H1 (cell line): ENCODE measurements around the gene CAMK2D. TPM values are rescaled to one million over a fixed set of nuclear protein-coding genes. Genes with fewer than 3 reads are reported as not detected.

ENCODE experiments used
- CTCF ChIA-PET: fragments of 300-600 bp; sonication (Branson Sonifier 250); formaldehyde crosslinking; loops from one replicate; lab custom pipeline; 2021; ENCODE audit not compliant: partially characterized antibody; lab: Charles Lee
- POLR2A ChIA-PET: fragments of 300-600 bp; sonication (Branson Sonifier 250); formaldehyde crosslinking; loops from one replicate; lab custom pipeline; 2021; ENCODE audit warnings: inconsistent platforms; ENCODE audit not compliant: partially characterized antibody; lab: Charles Lee
- DNase-seq, 2 experiments: peaks; one replicate each; pipeline versions ENCODE4 v3.0.0 to v3.0.0-alpha.2; 2010 to 2022; ENCODE audit warnings: low spot score in 2 of 2, low read depth in 1 of 2, mixed read lengths in 1 of 2
- FAIRE-seq: peaks from 2 replicates; lab custom pipeline; 2011; peaks lifted over from hg19 to GRCh38; lab: Jason Lieb, UNC
- H2AFZ ChIP-seq: 2 replicates; pipeline ENCODE4 v1.8.1; 2012; ENCODE audit warnings: low read length, inconsistent platforms
- H2AK5ac ChIP-seq: 2 replicates; pipeline ENCODE4 v1.6.1; 2013; ENCODE audit warnings: low read depth, low read length
- H2BK120ac ChIP-seq: replicated peaks from 2 replicates; pipeline ENCODE3; 2013; ENCODE audit warnings: low read depth, low read length, inconsistent platforms
- H2BK12ac ChIP-seq: 2 replicates; pipeline ENCODE4 v1.6.1; 2013; ENCODE audit warnings: low read depth, low read length
- H2BK15ac ChIP-seq: 2 replicates; pipeline ENCODE4 v1.6.1; 2013; ENCODE audit warnings: low read length
- H2BK20ac ChIP-seq: 2 replicates; pipeline ENCODE4 v1.6.1; 2013; ENCODE audit warnings: low read length
- H2BK5ac ChIP-seq: 2 replicates; pipeline ENCODE4 v1.6.1; 2013; ENCODE audit warnings: low read depth, low read length
- H3K14ac ChIP-seq: 2 replicates; pipeline ENCODE4 v1.6.1; 2013; ENCODE audit warnings: inconsistent platforms; ENCODE audit not compliant: insufficient read length
- H3K18ac ChIP-seq: 2 replicates; pipeline ENCODE4 v1.6.1; 2013; ENCODE audit warnings: low read length; ENCODE audit errors: extremely low read depth
- H3K23ac ChIP-seq: 2 replicates; pipeline ENCODE4 v1.6.1; 2013; ENCODE audit warnings: inconsistent platforms; ENCODE audit not compliant: insufficient read length
- H3K23me2 ChIP-seq: 2 replicates; pipeline ENCODE4 v1.6.1; 2013; ENCODE audit warnings: low read depth, low read length
- H3K27ac ChIP-seq: 2 replicates; pipeline ENCODE4 v1.6.1; 2011; ENCODE audit warnings: low read depth, low read length, inconsistent platforms
- H3K27me3 ChIP-seq, 4 experiments: replicated peaks in 1 of 4; 1 replicate in 1 of 4; 2 replicates in 3 of 4; pipeline versions ENCODE4 v1.6.1 to v1.8.1; 2011 to 2013; ENCODE audit warnings: low read length in 3 of 4, mild to moderate bottlenecking in 3 of 4, inconsistent platforms in 2 of 4, mixed read lengths in 2 of 4, moderate library complexity in 1 of 4; ENCODE audit not compliant: control insufficient read depth in 3 of 4, insufficient read depth in 3 of 4; ENCODE audit errors: extremely low read depth in 1 of 4
- H3K36me3 ChIP-seq, 4 experiments: 2 replicates each; pipeline versions ENCODE4 v1.6.1 to v1.8.1; 2011 to 2013; ENCODE audit warnings: mild to moderate bottlenecking in 4 of 4, low read length in 3 of 4, moderate library complexity in 2 of 4, control low read depth in 1 of 4, inconsistent platforms in 1 of 4; ENCODE audit not compliant: insufficient read depth in 4 of 4, control insufficient read depth in 2 of 4
- H3K4ac ChIP-seq: replicated peaks from 2 replicates; pipeline ENCODE3; 2013; ENCODE audit warnings: low read length, low read depth, mixed read lengths, inconsistent platforms; ENCODE audit not compliant: insufficient read length
- H3K4me1 ChIP-seq, 4 experiments: replicated peaks in 1 of 4; 1 replicate in 1 of 4; 2 replicates in 3 of 4; pipeline versions ENCODE4 v1.6.1 to v1.8.1; 2011 to 2013; ENCODE audit warnings: low read length in 3 of 4, inconsistent platforms in 2 of 4, mixed read lengths in 1 of 4; ENCODE audit not compliant: insufficient read depth in 4 of 4, control insufficient read depth in 3 of 4
- H3K4me2 ChIP-seq, 2 experiments: 2 replicates each; pipeline versions ENCODE4 v1.6.1 to v1.8.1; 2011 to 2013; ENCODE audit warnings: low read depth in 2 of 2, low read length in 2 of 2, control low read depth in 1 of 2, inconsistent platforms in 1 of 2, mild to moderate bottlenecking in 1 of 2; ENCODE audit not compliant: insufficient read depth in 1 of 2
- H3K4me3 ChIP-seq, 4 experiments: fragments of 200-600, 300-600 bp in 1 of 4; sonication (generic), shearing (Covaris generic), sonication (Bioruptor Twin) in 1 of 4; 2 replicates each; pipeline versions ENCODE4 v1.5.1 to v1.8.1; 2011 to 2016; ENCODE audit warnings: low read length in 4 of 4, low read depth in 3 of 4, control low read depth in 2 of 4, inconsistent platforms in 2 of 4, mild to moderate bottlenecking in 2 of 4, mixed read lengths in 1 of 4, moderate library complexity in 1 of 4; ENCODE audit not compliant: insufficient read depth in 2 of 4; ENCODE audit errors: extremely low read depth in 1 of 4
- H3K56ac ChIP-seq: replicated peaks from 2 replicates; pipeline ENCODE3; 2013; ENCODE audit warnings: low read depth, mild to moderate bottlenecking, mixed read lengths, low read length, inconsistent platforms; ENCODE audit not compliant: insufficient read length
- H3K79me1 ChIP-seq: 2 replicates; pipeline ENCODE4 v1.6.1; 2013; ENCODE audit warnings: low read depth, low read length, control low read depth
- H3K79me2 ChIP-seq, 2 experiments: 2 replicates each; pipeline versions ENCODE4 v1.6.1 to v1.8.1; 2012 to 2013; ENCODE audit warnings: low read length in 2 of 2, mild to moderate bottlenecking in 2 of 2, inconsistent platforms in 1 of 2; ENCODE audit not compliant: insufficient read depth in 2 of 2, control insufficient read depth in 1 of 2
- H3K9ac ChIP-seq, 4 experiments: replicated peaks in 1 of 4; 1 replicate in 1 of 4; 2 replicates in 3 of 4; pipeline versions ENCODE4 v1.6.1 to v1.8.1; 2011 to 2013; ENCODE audit warnings: low read depth in 3 of 4, low read length in 3 of 4, control low read depth in 2 of 4, mild to moderate bottlenecking in 2 of 4, moderate library complexity in 2 of 4, inconsistent platforms in 1 of 4; ENCODE audit errors: extremely low read depth in 1 of 4
- H3K9me3 ChIP-seq, 2 experiments: 2 replicates each; pipeline versions ENCODE4 v1.6.1 to v1.8.1; 2012 to 2013; ENCODE audit warnings: mild to moderate bottlenecking in 2 of 2, moderate library complexity in 2 of 2, control low read depth in 1 of 2, inconsistent platforms in 1 of 2, low read depth in 1 of 2, low read length in 1 of 2, mixed read lengths in 1 of 2; ENCODE audit not compliant: insufficient read depth in 2 of 2
- H4K20me1 ChIP-seq, 2 experiments: replicated peaks in 1 of 2; 2 replicates each; pipeline versions ENCODE3 to v1.8.1; 2011 to 2013; ENCODE audit warnings: inconsistent platforms in 2 of 2, low read length in 2 of 2, mild to moderate bottlenecking in 1 of 2; ENCODE audit not compliant: insufficient read depth in 2 of 2, control insufficient read depth in 1 of 2
- H4K5ac ChIP-seq: 2 replicates; pipeline ENCODE4 v1.6.1; 2013; ENCODE audit warnings: low read length, low read depth, mixed read lengths, inconsistent platforms; ENCODE audit not compliant: insufficient read length
- H4K8ac ChIP-seq: 2 replicates; pipeline ENCODE4 v1.8.0; 2013; ENCODE audit warnings: mild to moderate bottlenecking, moderate library complexity, low read length, inconsistent platforms; ENCODE audit not compliant: insufficient read depth; ENCODE audit errors: extremely low read depth
- H4K91ac ChIP-seq: replicated peaks from 2 replicates; pipeline ENCODE3; 2013; ENCODE audit warnings: low read length, mixed read lengths, inconsistent platforms; ENCODE audit not compliant: insufficient read length
- JUN ChIP-seq: IDR thresholded peaks from 2 replicates; pipeline ENCODE4 v1.6.1; 2011; ENCODE audit warnings: low read depth, mild to moderate bottlenecking, improper control_type of control experiment, low read length
- KDM1A ChIP-seq: fragments of 200-600, 300-600 bp; sonication (generic); IDR thresholded peaks from 2 replicates; pipeline ENCODE4 v1.7.1; 2016; ENCODE audit warnings: mild to moderate bottlenecking, low read length, borderline replicate concordance
- RFX5 ChIP-seq: IDR thresholded peaks from 2 replicates; pipeline ENCODE4 v1.6.1; 2011; ENCODE audit warnings: low read depth, low read length, improper control_type of control experiment, borderline replicate concordance
- WGBS, 2 experiments: shearing (Covaris generic) in 1 of 2; methylation state at CpG; one replicate each; pipeline versions ENCODE4 v1.1.6 to v1.1.7; 2013 to 2015; ENCODE audit warnings: low lambda C conversion rate in 2 of 2, mixed read lengths in 2 of 2, inconsistent platforms in 1 of 2, low coverage in 1 of 2, missing lambda C conversion rate in 1 of 2; ENCODE audit not compliant: insufficient replicate concordance in 2 of 2, insufficient coverage in 1 of 2, insufficient read length in 1 of 2; ENCODE audit errors: extremely low coverage in 1 of 2, missing lambda C conversion rate in 1 of 2; 5-methylcytosine and 5-hydroxymethylcytosine counted together
- polyA plus RNA-seq, 7 experiments: library from polyadenylated mRNA; depleted of rRNA in 3 of 7; stranded (reverse) in 5 of 7; unstranded in 2 of 7; fragments of >200 nt in 5 of 7; fragments of 200-250 nt in 2 of 7; gene quantifications; 1 replicate in 5 of 7; 2 replicates in 1 of 7; 4 replicates in 1 of 7; pipeline versions ENCODE4 v1.2.1 to v1.2.3, GENCODE V29; 2011 to 2013; ENCODE audit warnings: missing spikeins in 2 of 7, mixed read lengths in 2 of 7
- total RNA-seq: library from RNA; stranded (reverse); fragmentation: NEBNext Ultra II Directional; extraction: Animal tissue kit (Norgen Biotek cat#: 25700); gene quantifications from 2 replicates; pipeline ENCODE4 v1.2.1, GENCODE V29; 2021

Gene CAMK2D
- total and polyA plus RNA-seq, 2 of the 8 experiments (the other 6 are each of a cell fraction or from before 2014, with no cell fraction given), result 3.2 to 7.0 TPM

- no peaks in the 10 kb centered on the region for H4K20me1 ChIP-seq
- TF ChIP-seq KDM1A (no peak), RFX5 (no peak), JUN (no peak)
- no peak overlapping the region for H4K91ac ChIP-seq
- no peak overlapping the region for H3K56ac ChIP-seq
- H3K79me2 ChIP-seq, result no peaks in the 10 kb centered on the region
- H3K79me1 ChIP-seq, result no peaks in the 10 kb centered on the region
- H2AK5ac ChIP-seq, result no peak overlapping the region
- H3K36me3 ChIP-seq, result no peaks in the 10 kb centered on the region
- H3K23me2 ChIP-seq, result no peaks in the 10 kb centered on the region
- no peak overlapping the region for H3K14ac ChIP-seq
- no peak overlapping the region for H3K18ac ChIP-seq
- H3K4me3 ChIP-seq, result no peak overlapping the region
- H2BK5ac ChIP-seq, result no peak overlapping the region
- no peak overlapping the region for H3K4ac ChIP-seq
- H4K5ac ChIP-seq, result no peak overlapping the region
- H3K9me3 ChIP-seq, result no peaks in the 10 kb centered on the region
- no peaks in the 10 kb centered on the region for H3K27me3 ChIP-seq
- H4K8ac ChIP-seq, result no peak overlapping the region
- DNase-seq, result no peak
- WGBS, 2 experiments, result 84% methylated on average over 1 of the region's 1 CpG; no CpG with 5 or more reads in 1 of the 2 experiments
- POLR2A ChIA-PET, result no interaction called here
- H3K27ac ChIP-seq, result no peak overlapping the region
- FAIRE-seq, result no peak
- H2AFZ ChIP-seq, result no peak overlapping the region
- H3K23ac ChIP-seq, result no peak overlapping the region
- H2BK20ac ChIP-seq, result no peak overlapping the region
- no peak overlapping the region for H2BK12ac ChIP-seq
- no peaks in the 10 kb centered on the region for H3K4me1 ChIP-seq
- CTCF ChIA-PET, result interaction anchor here (1.1 to 2.0 kb wide), 3 partner anchors 12 to 142 kb away, joined by 3 to 6 read pairs (median 5); no protein-coding TSS in a partner anchor
- H2BK15ac ChIP-seq, result no peak overlapping the region
- H2BK120ac ChIP-seq, result no peak overlapping the region
- no peak overlapping the region for H3K4me2 ChIP-seq
- no peak overlapping the region for H3K9ac ChIP-seq
These were observed 72.1 kb downstream of the CAMK2D start for GRCh38 chr4:113689394-113689793.
